Gastroesophageal sphincter (tissue), 3 donors: ENCODE data around the gene ZNF595.

ENCODE experiments used
- EP300 ChIP-seq: sonication (generic); formaldehyde crosslinking; IDR thresholded peaks from one replicate; pipeline ENCODE4 v1.6.1; 2017; ENCODE audit warnings: antibody characterized with exemption, mild to moderate bottlenecking
- TF ChIP-seq, protein P1 (sequence below), 4 experiments: fragments of 200-600 bp in 2 of 4; fragments of 450-650 bp in 2 of 4; sonication (generic) in 1 of 4; IDR thresholded peaks; one replicate each; pipeline ENCODE4 v1.5.1; 2017 to 2019; ENCODE audit warnings: antibody characterized with exemption in 4 of 4, mild to moderate bottlenecking in 2 of 4, moderate library complexity in 2 of 4

DNA sequence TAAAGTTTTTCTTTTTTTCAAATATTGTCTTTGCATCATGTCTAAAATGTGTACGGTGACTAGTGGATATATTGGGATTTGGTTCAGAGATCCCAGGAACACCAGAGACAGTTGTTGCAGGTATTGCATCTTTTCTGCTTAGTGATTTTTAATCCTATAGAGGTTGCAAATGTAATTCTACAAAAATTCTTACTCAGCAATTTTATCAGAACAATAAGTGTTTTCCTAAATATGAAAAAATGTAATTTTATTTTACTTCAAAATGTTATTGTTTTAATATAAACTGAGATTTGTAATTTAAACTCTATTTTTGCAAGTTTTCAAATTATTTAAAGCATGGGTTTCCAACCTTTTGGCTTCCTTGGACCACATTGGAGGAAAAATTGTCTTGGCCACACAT is 79.4 kb downstream of the ZNF595 start:
- TF ChIP-seq, protein P1, sequence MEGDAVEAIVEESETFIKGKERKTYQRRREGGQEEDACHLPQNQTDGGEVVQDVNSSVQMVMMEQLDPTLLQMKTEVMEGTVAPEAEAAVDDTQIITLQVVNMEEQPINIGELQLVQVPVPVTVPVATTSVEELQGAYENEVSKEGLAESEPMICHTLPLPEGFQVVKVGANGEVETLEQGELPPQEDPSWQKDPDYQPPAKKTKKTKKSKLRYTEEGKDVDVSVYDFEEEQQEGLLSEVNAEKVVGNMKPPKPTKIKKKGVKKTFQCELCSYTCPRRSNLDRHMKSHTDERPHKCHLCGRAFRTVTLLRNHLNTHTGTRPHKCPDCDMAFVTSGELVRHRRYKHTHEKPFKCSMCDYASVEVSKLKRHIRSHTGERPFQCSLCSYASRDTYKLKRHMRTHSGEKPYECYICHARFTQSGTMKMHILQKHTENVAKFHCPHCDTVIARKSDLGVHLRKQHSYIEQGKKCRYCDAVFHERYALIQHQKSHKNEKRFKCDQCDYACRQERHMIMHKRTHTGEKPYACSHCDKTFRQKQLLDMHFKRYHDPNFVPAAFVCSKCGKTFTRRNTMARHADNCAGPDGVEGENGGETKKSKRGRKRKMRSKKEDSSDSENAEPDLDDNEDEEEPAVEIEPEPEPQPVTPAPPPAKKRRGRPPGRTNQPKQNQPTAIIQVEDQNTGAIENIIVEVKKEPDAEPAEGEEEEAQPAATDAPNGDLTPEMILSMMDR (IDR thresholded peaks at IDR 0.05), result no peak
- no peak for TF ChIP-seq EP300
